Activated naive CD4-positive, alpha-beta T cell treated with anti-CD3 and anti-CD28 coated beads for 36 hours (primary cell): Measurements from ENCODE around the gene C2orf49. TPM values are rescaled to one million over a fixed set of nuclear protein-coding genes. Genes with fewer than 3 reads are reported as not detected.

ENCODE experiments used
- total RNA-seq, 2 experiments: library from RNA; stranded (reverse); gene quantifications; one replicate each; pipeline ENCODE4 v1.2.3, GENCODE V29; 2021

Gene C2orf49
- total RNA-seq, 2 experiments from 2014 or later, result 15.6 to 16.4 TPM

Other genes with a start within 250 kb of the C2orf49 start
- gene GPR45, start 95.8 kb upstream of the C2orf49 start, total RNA-seq, result not detected
- 10 to 100 TPM; 13.6 to 15.3 TPM for gene TGFBRAP1, start 7.8 kb upstream of the C2orf49 start, total RNA-seq
- gene FHL2, start 61.5 kb downstream of the C2orf49 start, total RNA-seq, result 1 to 10 TPM; 1.6 to 1.8 TPM